ENCODE measurements around the gene PARD3B. TPM values are rescaled to one million over a fixed set of nuclear protein-coding genes. Genes with fewer than 3 reads are reported as not detected.
A peak's percentile ranks its signal among the peaks of the same experiment; 100 is the strongest.

The PARD3B gene
- total and polyA plus RNA-seq, 2 of the 4 experiments (the other 2 are of a cell fraction), result 3.3 to 15.6 TPM

DNA sequence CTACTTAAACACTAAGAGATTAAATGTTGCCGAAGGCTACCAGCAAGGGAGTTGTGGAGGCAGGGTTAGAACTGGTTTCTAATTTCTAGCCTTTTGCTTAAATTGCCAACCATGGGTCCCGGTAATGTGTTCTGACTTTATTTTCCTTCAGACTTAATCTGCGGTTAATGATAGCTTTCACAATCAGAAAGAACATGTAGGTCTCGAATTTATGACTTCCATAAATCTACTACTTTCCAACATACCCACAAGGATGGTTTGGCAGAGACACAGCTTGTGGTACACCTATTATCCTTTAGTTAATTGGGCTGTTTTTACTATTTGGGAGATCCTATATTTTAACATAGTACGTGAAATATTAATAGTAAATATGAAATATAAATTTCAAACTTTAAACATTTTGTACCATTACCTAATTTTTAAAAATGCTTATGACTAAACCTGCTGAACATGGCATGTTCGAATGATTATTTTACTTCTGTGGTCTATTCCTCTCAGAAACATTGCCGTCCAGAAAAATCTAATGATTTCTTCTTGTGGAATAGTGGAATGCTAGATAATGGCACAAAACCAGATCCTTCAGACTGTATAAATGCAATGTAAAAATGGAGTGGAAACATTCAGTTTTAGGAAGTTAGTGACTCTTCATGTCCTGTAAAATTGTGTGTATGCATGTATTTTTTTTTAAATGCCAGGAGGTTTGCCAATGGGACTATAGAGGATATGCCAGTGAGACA is 41.3 kb downstream of the PARD3B start:
- BruUV-seq (replicated peaks), result no TSS peak
- dilution Hi-C loops (cut with HindIII; ENCODE audit: low sequenced_read_pairs, unreplicated experiment), result no loop called here
- no peak overlapping the region for H2BK20ac ChIP-seq (ENCODE audit: low read depth, low read length)
- H4K5ac ChIP-seq (ENCODE audit: low read depth, low read length), result no peak overlapping the region
- in situ Hi-C loops (cut with MboI; ENCODE audit: low sequenced_read_pairs), result no loop called here
- H4K20me1 ChIP-seq (ENCODE audit: insufficient read depth, low read length), result peaks cover 16% of the 10 kb centered on the region; the same call in 1 of the 2 replicates
- H3K9me1 ChIP-seq (ENCODE audit: insufficient read depth, low read length), result no peaks in the 10 kb centered on the region; the same call in 1 of the 2 replicates
- peaks cover 2% of the 10 kb centered on the region for H3K9me3 ChIP-seq (ENCODE audit: control insufficient read depth, insufficient read depth, low read length)
- H3K36me3 ChIP-seq (ENCODE audit: control insufficient read depth, insufficient read depth, low read length), result no peaks in the 10 kb centered on the region
- no peak overlapping the region for H3K4me2 ChIP-seq (ENCODE audit: low read depth, low read length)
- no peak overlapping the region for H2AFZ ChIP-seq (replicated peaks; ENCODE audit: low read length, poor library complexity)
- no peak overlapping the region for H3K56ac ChIP-seq (ENCODE audit: extremely low read depth, insufficient read depth, low read length)
- ChIA-PET POLR2A (ENCODE audit: unreplicated experiment) (no interaction called here), CTCF (no interaction called here)
- ATAC-seq (ENCODE audit: low read depth), result peak; percentile 48; the same call in 1 of the 2 replicates
- no peak overlapping the region for H3K9ac ChIP-seq (ENCODE audit: low read depth, low read length)
- no peak overlapping the region for H2BK5ac ChIP-seq (ENCODE audit: low read depth, low read length, poor library complexity, severe bottlenecking)
- no peak for TF ChIP-seq BHLHE40 (IDR thresholded peaks at IDR 0.05; ENCODE audit: low read depth, low read length)
- TF ChIP-seq RFX5 (IDR thresholded peaks at IDR 0.05; ENCODE audit: low read depth, low read length), result no peak
- TF ChIP-seq FOS (IDR thresholded peaks at IDR 0.05; ENCODE audit: low read depth, low read length), result no peak
- TF ChIP-seq CHD1 (IDR thresholded peaks at IDR 0.05; ENCODE audit: low read depth, low read length), result no peak
- TF ChIP-seq NFE2L2 (IDR thresholded peaks at IDR 0.05; ENCODE audit: low read depth, low read length), result no peak
- TF ChIP-seq MXI1 (IDR thresholded peaks at IDR 0.05; ENCODE audit: borderline replicate concordance, low read depth, low read length), result no peak
- TF ChIP-seq CEBPB (IDR thresholded peaks at IDR 0.05; ENCODE audit: low read depth, low read length), result no peak
- no peak for TF ChIP-seq MAFK (IDR thresholded peaks at IDR 0.05; ENCODE audit: low read depth, low read length)
- no peak for TF ChIP-seq POLR2A (IDR thresholded peaks at IDR 0.05; ENCODE audit: low read depth, low read length)
- no peak for TF ChIP-seq USF2 (IDR thresholded peaks at IDR 0.05; ENCODE audit: low read depth, low read length)
- no peak for TF ChIP-seq RAD21 (IDR thresholded peaks at IDR 0.05; ENCODE audit: low read length)
- no peak for TF ChIP-seq MAZ (IDR thresholded peaks at IDR 0.05; ENCODE audit: borderline replicate concordance, low read depth, low read length)
- TF ChIP-seq SMC3 (IDR thresholded peaks at IDR 0.05; ENCODE audit: low read depth, low read length), result no peak
- H3K79me1 ChIP-seq (ENCODE audit: low read depth in 1 of 2, low read length in 2 of 2), result peaks cover 34 to 55% of the 10 kb centered on the region in 2 experiments
- 100% methylated on average over 1 of the region's 7 CpGs; no CpG with 5 or more reads in 1 of the 2 experiments for WGBS, 2 experiments (ENCODE audit: extremely low coverage in 2 of 2, insufficient read length in 1 of 2)
- H2AK9ac ChIP-seq (replicated peaks; ENCODE audit: low read depth, low read length, poor library complexity), result no peak overlapping the region
- H2AK5ac ChIP-seq (ENCODE audit: low read depth, low read length), result no peak overlapping the region
- H3K23ac ChIP-seq (ENCODE audit: low read depth, low read length), result no peak overlapping the region
- no peak overlapping the region for H3K14ac ChIP-seq (replicated peaks; ENCODE audit: low read depth, low read length)
- no peak overlapping the region for H2BK120ac ChIP-seq (ENCODE audit: low read depth, low read length)
- H3K27me3 ChIP-seq (ENCODE audit: control insufficient read depth, insufficient read depth, low read length), result no peaks in the 10 kb centered on the region
- DNase-seq, result peak; percentile 64
- H3K4ac ChIP-seq (ENCODE audit: low read depth, low read length), result no peak overlapping the region
- H3K4me3 ChIP-seq (ENCODE audit: insufficient read depth, low read depth, low read length), result no peak overlapping the region
- no peak overlapping the region for H3K18ac ChIP-seq (ENCODE audit: low read depth, low read length)
- no peak overlapping the region for H3K27ac ChIP-seq (ENCODE audit: insufficient read depth, low read length)
- no peaks in the 10 kb centered on the region; the same call in 1 of the 2 replicates for H3K4me1 ChIP-seq (ENCODE audit: control insufficient read depth, insufficient read depth, low read length)
- H4K91ac ChIP-seq (ENCODE audit: insufficient read depth, low read depth, low read length), result no peak overlapping the region
- H4K8ac ChIP-seq (ENCODE audit: low read depth in 2 of 2, low read length in 2 of 2), result no peak overlapping the region
- intact Hi-C loops (cut with micrococcal nuclease), result no loop called here
- H2BK15ac ChIP-seq (ENCODE audit: low read depth, low read length), result no peak overlapping the region
